GM23338 (cell line): ENCODE results near the gene HDAC8. TPM values are rescaled to one million over a fixed set of nuclear protein-coding genes. Genes with fewer than 3 reads are reported as not detected.

Experiments used
- ATAC-seq: fragments of 200-7000 bp; cut with Tn5 transposase; 3 replicates; pipeline ENCODE4 v1.9.1; 2020
- DNase-seq: peaks from one replicate; pipeline ENCODE4 v3.0.0-alpha.2; 2015; ENCODE audit warnings: low spot score
- H2AFZ ChIP-seq: fragments of 200-600 bp; sonication (generic); 2 replicates; pipeline ENCODE4 v1.8.0; 2016; ENCODE audit warnings: antibody characterized with exemption, mild to moderate bottlenecking, moderate library complexity
- H3F3A ChIP-seq: fragments of 200-600 bp; sonication (generic); replicated peaks from 2 replicates; pipeline ENCODE4 v1.8.0; 2017; ENCODE audit warnings: antibody characterized with exemption, mixed run types, low read depth
- H3K27ac ChIP-seq: fragments of 200-600 bp; sonication (generic); 2 replicates; pipeline ENCODE4 v1.6.1; 2016; ENCODE audit warnings: low read depth
- H3K27me3 ChIP-seq: fragments of 200-600 bp; sonication (generic); 2 replicates; pipeline ENCODE4 v1.8.0; 2016; ENCODE audit warnings: mild to moderate bottlenecking, mixed run types, moderate library complexity; ENCODE audit not compliant: insufficient read depth
- H3K36me3 ChIP-seq: fragments of 200-600 bp; sonication (generic); 2 replicates; pipeline ENCODE4 v1.8.0; 2016; ENCODE audit warnings: mild to moderate bottlenecking; ENCODE audit not compliant: insufficient read depth
- H3K4me1 ChIP-seq: fragments of 200-600 bp; sonication (generic); 2 replicates; pipeline ENCODE4 v1.8.0; 2016; ENCODE audit warnings: mild to moderate bottlenecking, moderate library complexity; ENCODE audit not compliant: insufficient read depth
- H3K4me2 ChIP-seq: fragments of 200-600 bp; sonication (generic); 2 replicates; pipeline ENCODE4 v1.7.1; 2017; ENCODE audit warnings: mixed run types
- H3K4me3 ChIP-seq: fragments of 200-600 bp; sonication (generic); 2 replicates; pipeline ENCODE4 v1.6.1; 2016; ENCODE audit warnings: mixed run types
- H3K79me2 ChIP-seq: fragments of 200-600 bp; sonication (generic); replicated peaks from 2 replicates; pipeline ENCODE4 v1.8.0; 2017; ENCODE audit warnings: mild to moderate bottlenecking; ENCODE audit not compliant: insufficient read depth
- H3K9me2 ChIP-seq: fragments of 200-600 bp; sonication (generic); 2 replicates; pipeline ENCODE4 v1.8.0; 2017; ENCODE audit not compliant: insufficient read depth
- H4K20me1 ChIP-seq: fragments of 200-600 bp; sonication (generic); replicated peaks from 2 replicates; pipeline ENCODE4 v1.8.0; 2017; ENCODE audit warnings: mild to moderate bottlenecking; ENCODE audit not compliant: insufficient read depth
- H3K27ac Mint-ChIP-seq: 2 replicates; pipeline ENCODE4 v1.8.0; 2020; ENCODE audit warnings: inconsistent platforms, mild to moderate bottlenecking, moderate library complexity, mixed read lengths
- H3K27me3 Mint-ChIP-seq: 3 replicates; pipeline ENCODE4 v1.8.0; 2022; ENCODE audit warnings: low read depth, mild to moderate bottlenecking, moderate library complexity, mixed read lengths, inconsistent platforms; ENCODE audit not compliant: insufficient read depth, poor library complexity
- H3K36me3 Mint-ChIP-seq: 3 replicates; pipeline ENCODE4 v1.8.0; 2021; ENCODE audit warnings: low read depth, mild to moderate bottlenecking, inconsistent platforms, moderate library complexity, mixed read lengths
- H3K4me1 Mint-ChIP-seq: 3 replicates; pipeline ENCODE4 v1.8.0; 2020; ENCODE audit warnings: mild to moderate bottlenecking, inconsistent platforms, mixed read lengths
- H3K4me3 Mint-ChIP-seq: 3 replicates; pipeline ENCODE4 v1.8.0; 2021; ENCODE audit warnings: moderate library complexity, mild to moderate bottlenecking, inconsistent platforms, mixed read lengths
- H3K9me3 Mint-ChIP-seq: 3 replicates; pipeline ENCODE4 v1.8.0; 2020; ENCODE audit warnings: moderate library complexity, mild to moderate bottlenecking, inconsistent platforms, mixed read lengths
- CREB1 ChIP-seq: fragments of 250-450 bp; sonication (Bioruptor Pico); IDR thresholded peaks from 2 replicates; pipeline ENCODE4 v1.5.0; 2020; ENCODE audit warnings: low read depth, mild to moderate bottlenecking, moderate library complexity
- CTCF ChIP-seq, 2 experiments: fragments of 200-600 bp in 1 of 2; sonication (generic) in 1 of 2; conservative IDR thresholded peaks; 2 replicates each; pipeline versions ENCODE4 v1.5.1 to v1.6.1; 2016 to 2017; ENCODE audit warnings: antibody characterized with exemption in 2 of 2, low read depth in 2 of 2, mild to moderate bottlenecking in 2 of 2, moderate library complexity in 1 of 2
- ETS1 ChIP-seq: IDR thresholded peaks from 2 replicates; pipeline ENCODE4 v1.6.1; 2016; ENCODE audit warnings: antibody characterized with exemption
- EZH2 ChIP-seq: fragments of 200-600 bp; sonication (generic); IDR thresholded peaks from one replicate; pipeline ENCODE4 v1.8.0; 2017; ENCODE audit warnings: antibody characterized with exemption, mild to moderate bottlenecking, low read depth; ENCODE audit not compliant: unreplicated experiment
- EZH2phosphoT487 ChIP-seq: fragments of 200-600 bp; sonication (generic); IDR thresholded peaks from one replicate; pipeline ENCODE4 v1.8.1; 2018; ENCODE audit warnings: antibody characterized with exemption; ENCODE audit not compliant: unreplicated experiment
- JUNB ChIP-seq: IDR thresholded peaks from one replicate; pipeline ENCODE4 v1.6.1; 2016; ENCODE audit warnings: antibody characterized with exemption; ENCODE audit not compliant: unreplicated experiment
- NANOG ChIP-seq: IDR thresholded peaks from 2 replicates; pipeline ENCODE4 v1.6.1; 2016; ENCODE audit warnings: antibody characterized with exemption, borderline replicate concordance
- POLR2AphosphoS5 ChIP-seq: IDR thresholded peaks from 2 replicates; pipeline ENCODE4 v1.6.1; 2016; ENCODE audit warnings: antibody characterized with exemption, low read depth
- REST ChIP-seq: IDR thresholded peaks from one replicate; pipeline ENCODE4 v1.6.1; 2018; ENCODE audit warnings: antibody characterized with exemption; ENCODE audit not compliant: unreplicated experiment
- STAT1 ChIP-seq: IDR thresholded peaks from one replicate; pipeline ENCODE4 v1.6.1; 2016; ENCODE audit warnings: antibody characterized with exemption; ENCODE audit not compliant: unreplicated experiment
- ZNF114 ChIP-seq: fragments of 250-450 bp; sonication (Bioruptor Pico); IDR thresholded peaks from 2 replicates; pipeline ENCODE4 v1.5.0; 2020; ENCODE audit warnings: mild to moderate bottlenecking, moderate library complexity
- ZNF331 ChIP-seq: fragments of 250-450 bp; sonication (Bioruptor Pico); IDR thresholded peaks from 2 replicates; pipeline ENCODE4 v1.5.0; 2020; ENCODE audit warnings: low read depth, mild to moderate bottlenecking, moderate library complexity
- ZNF462 ChIP-seq: fragments of 250-450 bp; sonication (Bioruptor Pico); IDR thresholded peaks from 2 replicates; pipeline ENCODE4 v1.5.0; 2020; ENCODE audit warnings: mild to moderate bottlenecking, moderate library complexity
- polyA plus RNA-seq: library from polyadenylated mRNA; unstranded; fragments of >200 nt; fragmentation: Nextera tagmentation; extraction: Ambion mirVana; gene quantifications from 2 replicates; pipeline ENCODE4 v1.2.1, GENCODE V29; 2016
- total RNA-seq: library from RNA; depleted of rRNA; stranded (reverse); fragments of >200 nt; shearing (Covaris generic); gene quantifications from 2 replicates; pipeline ENCODE4 v1.2.3, GENCODE V29; 2014

Gene HDAC8
- total and polyA plus RNA-seq, 2 experiments from 2014 or later: 21.6 to 28.7 TPM

- peaks cover 5% of the 10 kb centered on the region; the same call in 1 of the 3 replicates for H3K36me3 Mint-ChIP-seq
- H3K4me1 Mint-ChIP-seq: peaks cover 8% of the 10 kb centered on the region; the same call in 2 of the 3 replicates
- no peaks in the 10 kb centered on the region for H3K9me2 ChIP-seq
- H3K36me3 ChIP-seq: no peaks in the 10 kb centered on the region
- TF ChIP-seq ETS1 (no peak), POLR2AphosphoS5 (no peak), ZNF331 (CRISPR knock-in tag) (no peak), EZH2 (no peak), EZH2phosphoT487 (no peak), CREB1 (CRISPR knock-in tag) (no peak), CTCF (conservative IDR thresholded peaks at IDR 0.05; ENCODE audit: low read depth in 2 of 2) (no peak), STAT1 (no peak), ZNF114 (no peak), NANOG (no peak), JUNB (no peak), ZNF462 (CRISPR knock-in tag) (no peak), REST (no peak)
- no peaks in the 10 kb centered on the region for H3K79me2 ChIP-seq
- no peak overlapping the region for H3K27ac Mint-ChIP-seq
- H3K9me3 Mint-ChIP-seq: no peaks in the 10 kb centered on the region
- no peak overlapping the region for H2AFZ ChIP-seq
- no peak overlapping the region for H3K4me3 Mint-ChIP-seq
- DNase-seq: no peak
- H3K27me3 ChIP-seq: no peaks in the 10 kb centered on the region
- no peak for ATAC-seq
- H3K27ac ChIP-seq: no peak overlapping the region
- H3K27me3 Mint-ChIP-seq: peaks cover 6% of the 10 kb centered on the region
- no peak overlapping the region for H3K4me2 ChIP-seq
- no peak overlapping the region for H3K4me3 ChIP-seq
- no peaks in the 10 kb centered on the region for H3K4me1 ChIP-seq
- H3F3A ChIP-seq: no peaks in the 10 kb centered on the region
- H4K20me1 ChIP-seq: no peaks in the 10 kb centered on the region
These were observed 219.9 kb downstream of the HDAC8 start for GRCh38 chrX:72352786-72353185.
